ENCODE measurements around the gene ZNF771.
"Not testable (repeated sequence)": the region's sequence is repeated elsewhere in the genome, so short reads cannot be mapped to it uniquely, and the experiment has no call there.

The ZNF771 gene

GRCh38 chr16:30375864-30376263 is 31.5 kb upstream of the ZNF771 start:
- no peak for DNase-seq (ENCODE audit: low spot score)

GRCh38 chr16:30376461-30376902 is 30.9 kb upstream of the ZNF771 start:
- no peak for DNase-seq (ENCODE audit: low spot score)

GRCh38 chr16:30377050-30377811 is 30.2 kb upstream of the ZNF771 start:
- DNase-seq (ENCODE audit: low spot score): no peak

- DNase-seq (ENCODE audit: low spot score): peak; percentile 90
Measured at GRCh38 chr16:30377812-30378235, 29.6 kb upstream of the ZNF771 start.

- peak; percentile 99 for DNase-seq (ENCODE audit: low spot score)
Measured at GRCh38 chr16:30378236-30379157, 28.9 kb upstream of the ZNF771 start.

GRCh38 chr16:30379158-30379783 is 28.1 kb upstream of the ZNF771 start:
- no peak for DNase-seq (ENCODE audit: low spot score)

GRCh38 chr16:30380072-30380802 is 27.2 kb upstream of the ZNF771 start:
- no peak for DNase-seq (ENCODE audit: low spot score)

- DNase-seq (ENCODE audit: low spot score): no peak
Measured at GRCh38 chr16:30380803-30381208, 26.6 kb upstream of the ZNF771 start.

- peak; percentile 45 for DNase-seq (ENCODE audit: low spot score)
Measured at GRCh38 chr16:30381291-30382041, 25.9 kb upstream of the ZNF771 start.

- DNase-seq (ENCODE audit: low spot score): peak; percentile 81
Measured at GRCh38 chr16:30382111-30382881, 25.1 kb upstream of the ZNF771 start, which contains the start of gene SEPTIN1. Gene SEPTIN1 (minus strand): TSS chr16:30382561. CDS start chr16:30382542, 19 bp downstream.

GRCh38 chr16:30383521-30383920 is 23.9 kb upstream of the ZNF771 start:
- no peak for DNase-seq (ENCODE audit: low spot score)

GRCh38 chr16:30394592-30395154 is 12.7 kb upstream of the ZNF771 start:
- DNase-seq (ENCODE audit: low spot score): no peak

- peak; percentile 67 for DNase-seq (ENCODE audit: low spot score)
Measured at GRCh38 chr16:30395155-30395991, 12.0 kb upstream of the ZNF771 start, which contains the start of gene ZNF48. Gene ZNF48 (plus strand): TSS chr16:30395420. CDS start chr16:30395795, 375 bp downstream.

GRCh38 chr16:30395992-30396585 is 11.3 kb upstream of the ZNF771 start:
- DNase-seq (ENCODE audit: low spot score): no peak

GRCh38 chr16:30396627-30397026 is 10.8 kb upstream of the ZNF771 start:
- not testable (repeated sequence) for DNase-seq (ENCODE audit: low spot score)

- no peak for DNase-seq (ENCODE audit: low spot score)
Measured at GRCh38 chr16:30397056-30397455, 10.3 kb upstream of the ZNF771 start.

- DNase-seq (ENCODE audit: low spot score): no peak
Measured at GRCh38 chr16:30397776-30398660, 9.4 kb upstream of the ZNF771 start.

All from CD4-positive, alpha-beta T cell treated with Interleukin-15 for 4 hours (primary cell).